Mesenteric fat pad (tissue), 1 donor: Measurements from ENCODE around the gene CLDN14. TPM values are rescaled to one million over a fixed set of nuclear protein-coding genes. Genes with fewer than 3 reads are reported as not detected.
"Not testable (repeated sequence)": the region's sequence is repeated elsewhere in the genome, so short reads cannot be mapped to it uniquely, and the experiment has no call there.

Experiments
- DNase-seq: peaks from one replicate; pipeline ENCODE4 v3.0.0-alpha.2; 2020; ENCODE audit warnings: low spot score
- total RNA-seq: library from RNA; stranded (reverse); fragmentation: NEBNext Ultra II Directional; extraction: Animal tissue kit (Norgen Biotek cat#: 25700); gene quantifications from one replicate; pipeline ENCODE4 v1.2.1, GENCODE V29; 2021
- donor health status: DM: yes; HTN: yes; CAD: no.

Gene CLDN14
- total RNA-seq, 1 donor from 2014 or later, result not detected

DNA sequence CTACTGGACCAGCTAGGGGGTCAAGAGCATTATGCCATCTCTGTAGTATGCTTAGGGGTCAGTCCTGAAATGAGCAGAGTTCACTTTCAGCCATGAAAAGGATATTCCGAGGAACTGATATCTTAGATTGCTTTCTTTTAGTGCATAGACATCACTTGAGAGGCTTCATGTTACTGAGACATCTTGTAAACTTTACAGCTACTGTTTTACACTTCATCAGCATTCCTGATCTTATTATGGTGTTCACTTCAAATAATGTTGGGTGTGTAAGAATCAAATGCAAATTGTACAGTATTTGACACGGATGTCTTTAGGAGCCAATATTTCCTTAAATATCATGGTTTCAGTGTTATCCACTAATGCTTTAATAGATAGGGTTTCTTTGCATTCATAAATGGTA, 22.4 kb upstream of the CLDN14 start:
- no peak for DNase-seq

DNA sequence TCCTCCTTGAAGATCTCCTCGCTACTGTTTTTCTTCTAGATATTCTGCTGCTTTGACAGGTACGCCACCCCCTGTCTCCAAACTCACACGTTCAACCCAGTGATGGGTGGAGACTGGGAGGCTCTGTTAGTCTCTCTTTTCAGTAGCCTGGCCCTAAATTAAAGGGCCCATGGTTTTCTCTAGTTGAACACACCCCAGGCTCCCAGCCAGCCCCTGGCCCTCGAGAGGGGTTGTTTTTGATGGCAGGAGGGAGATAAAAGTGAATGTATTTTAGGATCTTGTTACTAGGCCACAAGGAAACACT, 21.6 kb upstream of the CLDN14 start:
- no peak for DNase-seq

GRCh38 chr21:36499578-36500471, 19.9 kb upstream of the CLDN14 start:
- no peak for DNase-seq

- no peak for DNase-seq
Observed at GRCh38 chr21:36494557-36494956, 14.6 kb upstream of the CLDN14 start.

DNA sequence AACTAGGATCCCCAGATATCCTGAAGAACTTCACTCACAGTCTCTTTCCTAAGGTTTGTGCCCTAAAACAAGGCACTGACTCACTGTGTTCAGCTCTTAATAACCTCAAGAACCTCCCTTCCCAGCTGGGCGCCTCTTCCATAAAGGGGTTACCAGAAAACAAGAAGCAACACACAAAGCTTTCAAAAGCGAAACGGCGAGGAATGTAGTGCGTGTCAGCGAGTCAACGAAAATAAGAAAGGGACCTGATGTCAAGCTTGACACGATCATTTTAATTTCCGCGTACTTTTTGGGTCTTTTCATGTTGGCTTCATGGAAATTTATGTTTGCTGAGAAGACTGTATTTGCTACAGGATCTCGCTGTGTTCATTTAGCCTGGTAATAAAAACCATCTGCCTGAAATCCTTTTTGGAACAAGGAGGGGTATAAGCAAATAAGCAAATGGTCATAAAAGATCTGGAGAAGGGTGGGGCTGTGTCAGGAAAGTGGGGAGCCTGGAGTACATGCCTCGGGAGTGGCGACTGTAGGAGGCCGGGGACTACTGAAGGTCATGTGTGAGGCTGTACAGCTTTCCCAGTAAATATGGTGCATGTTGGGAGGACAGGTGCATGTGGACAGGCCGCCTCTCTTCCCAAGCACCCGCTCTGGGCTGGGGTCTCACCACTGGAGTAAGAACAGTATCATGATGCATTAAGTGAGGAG, 11.4 kb upstream of the CLDN14 start:
- DNase-seq, result no peak

GRCh38 chr21:36489776-36490165, 9.8 kb upstream of the CLDN14 start:
- no peak for DNase-seq

DNA sequence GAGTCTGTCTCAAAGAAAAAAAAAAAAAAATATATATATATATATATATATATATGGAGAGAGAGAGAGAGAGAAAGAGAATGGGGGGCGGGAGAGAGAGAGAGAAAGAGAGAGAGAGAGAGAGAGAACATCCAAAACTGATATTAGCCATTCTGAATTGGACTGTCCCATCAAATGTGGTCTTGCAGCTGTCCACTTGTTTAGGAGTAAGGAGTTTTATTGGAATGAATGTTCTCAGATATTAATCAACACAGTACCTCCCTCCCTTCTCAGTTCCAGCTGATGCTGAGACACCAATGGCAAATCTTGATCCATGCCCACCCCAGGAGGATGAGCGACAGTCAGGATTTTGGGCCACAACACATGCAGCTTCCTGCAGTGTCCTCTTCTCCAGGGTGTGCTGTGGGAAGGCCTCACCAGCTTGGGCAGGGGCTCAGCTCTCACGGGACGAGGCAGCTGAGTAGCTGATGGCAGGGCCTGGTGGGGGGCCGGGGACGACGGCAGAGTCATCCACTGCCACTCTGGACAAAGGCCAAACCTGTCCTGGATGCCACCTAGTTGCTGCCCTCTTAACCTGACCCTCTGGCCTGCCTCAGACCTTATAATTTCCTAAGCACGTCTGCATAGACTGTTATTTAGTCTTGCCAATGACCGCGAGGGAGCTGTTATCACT, 9.3 kb upstream of the CLDN14 start:
- no peak for DNase-seq

DNA sequence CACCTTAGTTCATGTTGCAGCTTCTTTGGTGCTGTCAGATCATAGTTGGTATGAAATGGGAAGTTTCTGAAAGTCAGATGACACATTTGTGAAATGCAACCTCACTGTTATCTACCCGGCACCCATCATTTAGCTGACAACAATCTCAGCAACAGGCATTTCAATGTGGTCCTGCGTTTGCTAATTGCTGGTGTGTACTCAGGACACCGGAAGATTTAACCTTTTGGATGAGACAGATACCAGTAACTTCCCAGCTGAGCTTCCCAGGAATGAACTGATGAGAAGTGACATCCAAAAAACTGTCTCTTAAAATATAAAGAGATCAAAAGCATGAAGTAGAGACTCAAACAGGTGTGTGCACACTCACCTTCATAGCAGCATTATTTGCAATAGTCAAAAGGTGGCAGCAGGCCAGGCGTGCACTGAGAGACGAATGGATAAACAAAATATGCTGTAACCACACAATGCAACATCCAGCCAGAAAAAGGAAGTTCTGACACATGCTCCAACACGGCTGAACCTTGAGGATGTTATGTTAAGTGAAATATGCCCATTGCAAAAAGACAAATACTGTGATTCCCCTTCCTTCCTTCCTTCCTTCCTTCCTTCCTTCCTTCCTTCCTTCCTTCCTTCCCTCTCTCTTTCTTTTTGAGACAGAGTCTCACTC, 7.9 kb upstream of the CLDN14 start:
- no peak for DNase-seq

DNA sequence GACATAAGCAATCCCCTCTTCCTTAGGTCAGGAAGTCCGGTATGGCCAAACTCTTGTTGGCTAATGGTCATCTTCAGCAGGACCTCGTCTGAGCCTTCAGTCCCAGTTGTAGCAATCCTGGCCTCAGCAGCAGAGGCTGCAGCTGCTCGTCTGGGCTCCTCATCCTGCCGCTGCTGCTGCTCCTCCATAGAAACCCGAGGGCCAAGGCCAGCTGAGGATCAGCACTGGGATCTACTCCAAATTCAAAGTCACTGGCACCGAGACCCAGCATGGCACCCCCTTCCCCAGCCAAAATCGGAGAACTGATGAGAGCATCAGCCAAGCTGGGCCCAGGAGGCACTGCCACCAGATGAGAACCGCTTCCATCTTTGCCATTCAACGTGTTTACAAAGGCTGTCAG, 6.3 kb upstream of the CLDN14 start:
- no peak for DNase-seq

DNA sequence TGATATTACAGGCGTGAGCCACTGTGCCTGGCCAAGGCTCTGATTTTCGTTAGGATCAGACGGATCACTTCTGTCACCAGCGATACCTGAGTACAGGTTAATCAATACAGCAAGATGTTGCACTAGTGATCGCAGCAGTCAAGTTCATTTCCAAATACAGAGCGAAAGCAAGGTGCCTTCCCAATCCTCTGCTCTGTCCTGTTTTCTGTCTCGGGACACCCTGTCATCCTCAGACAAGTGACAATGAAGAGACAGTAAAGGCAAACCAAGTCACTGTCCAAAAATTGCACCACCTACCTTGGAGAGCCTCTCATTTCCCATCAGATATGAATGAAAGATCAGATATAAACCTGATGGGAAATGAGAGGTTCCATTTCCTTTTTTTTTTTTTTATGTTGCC, 5.6 kb upstream of the CLDN14 start:
- no peak for DNase-seq

DNA sequence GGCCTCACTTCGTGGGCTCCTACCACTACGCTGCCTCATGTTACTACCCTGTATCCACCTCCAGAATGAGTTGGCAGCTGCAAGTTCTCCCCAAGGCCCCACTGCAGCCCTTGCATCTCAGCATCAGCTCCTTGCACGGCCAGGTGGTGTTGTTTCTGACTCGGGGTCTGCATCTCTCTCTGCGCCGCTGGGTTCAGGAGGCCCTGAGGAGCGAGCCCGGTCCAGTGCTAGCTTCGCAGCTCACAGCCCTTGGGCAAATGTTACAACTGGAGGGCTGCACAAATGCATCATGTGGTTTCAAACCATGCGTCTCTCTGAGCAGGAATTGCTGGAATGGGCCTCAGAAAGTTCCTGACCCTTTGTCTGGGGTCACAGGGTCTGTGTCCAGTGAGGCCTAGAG, 3.2 kb upstream of the CLDN14 start:
- DNase-seq, result no peak

GRCh38 chr21:36482673-36483072, 2.8 kb upstream of the CLDN14 start:
- no peak for DNase-seq

DNA sequence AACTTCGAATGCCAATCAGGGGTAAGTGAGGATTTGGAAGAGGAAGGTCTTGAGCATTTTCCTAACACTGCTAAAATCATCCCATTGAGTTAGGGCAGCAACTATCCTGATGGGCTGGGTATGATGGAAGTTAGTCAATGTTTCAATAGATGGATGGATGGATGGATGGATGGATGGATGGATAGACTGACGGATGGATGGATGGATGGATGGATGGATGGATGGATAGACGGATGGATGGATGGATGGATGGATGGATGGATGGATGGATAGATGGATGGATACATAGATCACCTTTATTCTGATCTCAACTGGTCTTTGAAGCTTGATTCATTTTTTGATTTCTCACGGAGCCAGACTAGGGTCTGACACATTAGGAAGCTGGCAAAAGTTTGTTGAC, 2.3 kb upstream of the CLDN14 start:
- no peak for DNase-seq

DNA sequence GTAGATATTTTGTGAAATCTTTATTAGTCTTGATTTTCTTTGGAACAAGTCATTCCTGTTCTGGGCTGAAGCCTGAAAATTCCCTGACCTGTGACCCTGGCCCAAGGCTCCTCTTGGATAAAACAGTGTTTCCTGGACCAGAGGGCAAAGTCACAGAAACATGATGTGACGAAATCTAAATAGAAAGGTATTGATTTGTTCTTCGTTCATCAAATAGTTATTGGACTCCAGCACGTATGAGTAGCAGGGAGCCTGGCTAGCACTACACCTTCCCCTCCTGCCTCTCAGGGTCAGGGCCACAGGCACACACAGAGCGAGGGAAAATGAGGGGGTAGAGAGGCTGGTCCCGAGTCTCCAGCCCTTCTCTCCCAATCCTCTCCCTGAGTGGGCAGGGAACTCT, 1.7 kb upstream of the CLDN14 start:
- no peak for DNase-seq

DNA sequence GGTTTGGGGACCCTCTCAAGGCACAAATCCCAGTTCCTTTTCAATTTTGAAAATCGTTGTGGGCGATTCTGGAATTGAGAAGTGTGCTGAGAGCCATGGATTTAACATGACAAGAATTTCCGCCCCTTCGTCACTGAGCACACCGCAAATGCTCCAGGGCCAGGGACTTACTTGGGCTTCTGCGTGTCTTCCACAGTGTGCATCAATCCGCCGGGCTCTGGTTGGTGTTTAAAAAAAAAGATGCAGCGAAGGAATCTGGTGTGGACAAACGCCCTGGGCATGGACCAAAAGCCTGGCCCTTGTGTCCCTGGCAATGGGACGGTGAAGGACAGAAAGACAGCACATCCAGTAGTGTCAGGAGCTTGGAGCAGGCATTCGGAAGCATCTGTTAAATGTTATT, 696 bp upstream of the CLDN14 start:
- no peak for DNase-seq

DNA sequence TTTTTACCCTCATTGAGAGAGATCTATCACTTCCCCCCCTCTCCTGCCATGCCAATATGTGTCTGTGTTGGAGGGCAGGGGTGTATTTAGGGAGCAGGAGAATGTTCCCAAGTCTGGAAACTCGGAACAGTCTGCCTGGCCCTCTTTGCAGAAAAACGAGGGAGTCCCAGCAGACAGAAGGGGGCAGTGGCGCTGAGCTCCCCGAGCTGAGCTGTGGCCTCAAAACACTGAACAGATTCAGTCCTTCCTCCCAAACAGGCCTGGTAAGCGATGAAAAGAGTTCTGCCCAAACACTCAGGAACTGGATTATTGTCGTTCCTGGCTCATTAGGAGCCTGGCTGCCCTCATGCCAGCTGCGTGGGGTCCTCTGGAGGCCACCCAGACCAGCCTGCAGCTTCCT, 981 bp downstream of the CLDN14 start:
- no peak for DNase-seq

GRCh38 chr21:36478207-36478701, 1.7 kb downstream of the CLDN14 start:
- DNase-seq, result no peak

- DNase-seq, result no peak
Observed at GRCh38 chr21:36477559-36477958, 2.4 kb downstream of the CLDN14 start.

GRCh38 chr21:36477001-36477400, 2.9 kb downstream of the CLDN14 start:
- DNase-seq, result no peak

GRCh38 chr21:36476541-36476940, 3.4 kb downstream of the CLDN14 start:
- not testable (repeated sequence) for DNase-seq

- DNase-seq, result no peak
Observed at GRCh38 chr21:36474591-36474990, 5.3 kb downstream of the CLDN14 start.

DNA sequence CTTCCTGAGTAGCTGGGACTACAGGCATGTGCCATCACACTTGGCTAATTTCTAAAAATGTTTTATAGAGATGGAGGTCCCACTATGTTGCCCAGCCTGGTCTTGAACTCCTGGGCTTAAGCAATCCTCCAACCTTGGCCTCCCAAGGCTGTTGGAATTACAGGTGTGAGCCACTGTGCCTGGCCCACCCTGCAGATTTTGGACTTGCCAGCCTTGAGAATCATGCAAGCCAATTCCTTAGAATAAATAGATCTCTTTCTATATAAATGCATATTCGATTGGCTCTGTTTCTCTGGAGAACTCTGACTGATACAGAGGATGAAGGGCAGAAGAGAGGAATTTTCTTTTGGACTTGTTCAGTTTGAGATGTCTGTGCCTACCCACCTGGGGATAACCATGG, 6.7 kb downstream of the CLDN14 start:
- DNase-seq, result no peak
